Endothelial cell of umbilical vein (primary cell): ENCODE data around the gene LRRC71. TPM values are rescaled to one million over a fixed set of nuclear protein-coding genes. Genes with fewer than 3 reads are reported as not detected.

Experiments used
- BruUV-seq: library from RNA; stranded (reverse); fragments of 400-500 nt; replicated peaks from 2 replicates; lab custom pipeline; 2021; lab: Mats Ljungman, UMichigan
- CTCF ChIA-PET: fragments of 300-600, 350-600 bp; sonication (Branson Sonifier 250); formaldehyde crosslinking; loops from one replicate; lab custom pipeline; 2021; ENCODE audit warnings: antibody characterized with exemption, inconsistent platforms; lab: Charles Lee
- POLR2A ChIA-PET: fragments of 300-600, 350-600 bp; sonication (Branson Sonifier 250); formaldehyde crosslinking; loops from one replicate; lab custom pipeline; 2021; ENCODE audit warnings: antibody characterized with exemption, inconsistent platforms; lab: Charles Lee
- DNase-seq: peaks from one replicate; pipeline ENCODE4 v3.0.0-alpha.2; 2011; ENCODE audit warnings: low read depth, low spot score
- FAIRE-seq: peaks from 2 replicates; lab custom pipeline; 2011; peaks lifted over from hg19 to GRCh38; lab: Jason Lieb, UNC
- H2AFZ ChIP-seq: 2 replicates; pipeline ENCODE4 v1.6.0; 2012; ENCODE audit warnings: low read depth, low read length, control low read depth, inconsistent platforms
- H3K27ac ChIP-seq: 2 replicates; pipeline ENCODE4 v1.5.1; 2011; ENCODE audit warnings: low read depth, mild to moderate bottlenecking, control low read depth, low read length, moderate library complexity; ENCODE audit not compliant: insufficient read depth
- H3K27me3 ChIP-seq, 2 experiments: 2 replicates each; pipeline versions ENCODE4 v1.6.0 to v1.6.1; 2011; ENCODE audit warnings: low read length in 2 of 2, mixed read lengths in 1 of 2; ENCODE audit not compliant: control insufficient read depth in 2 of 2, insufficient read depth in 2 of 2
- H3K36me3 ChIP-seq, 2 experiments: 2 replicates in 1 of 2; 3 replicates in 1 of 2; pipeline ENCODE4 v1.5.1; 2011; ENCODE audit warnings: low read length in 2 of 2, mild to moderate bottlenecking in 1 of 2, moderate library complexity in 1 of 2; ENCODE audit not compliant: control insufficient read depth in 2 of 2, insufficient read depth in 2 of 2; ENCODE audit errors: extremely low read depth in 1 of 2
- H3K4me1 ChIP-seq: 3 replicates; pipeline ENCODE4 v1.5.1; 2011; ENCODE audit warnings: mild to moderate bottlenecking, low read length; ENCODE audit not compliant: control insufficient read depth, insufficient read depth; ENCODE audit errors: extremely low read depth
- H3K4me2 ChIP-seq: 2 replicates; pipeline ENCODE4 v1.6.1; 2011; ENCODE audit warnings: low read length, control low read depth, mixed read lengths; ENCODE audit not compliant: insufficient read depth
- H3K4me3 ChIP-seq, 3 experiments: fragments of 200-600 bp in 1 of 3; sonication (generic), shearing (Covaris generic) in 1 of 3; replicated peaks in 1 of 3; 2 replicates each; pipeline ENCODE4 v1.5.1; 2011 to 2016; ENCODE audit warnings: control low read depth in 3 of 3, low read length in 3 of 3, mild to moderate bottlenecking in 2 of 3, inconsistent platforms in 1 of 3, low read depth in 1 of 3, moderate library complexity in 1 of 3; ENCODE audit not compliant: insufficient read depth in 1 of 3
- H3K79me2 ChIP-seq: 2 replicates; pipeline ENCODE4 v1.6.0; 2012; ENCODE audit warnings: low read length, inconsistent platforms; ENCODE audit not compliant: control insufficient read depth, insufficient read depth
- H3K9ac ChIP-seq: replicated peaks from 2 replicates; pipeline ENCODE3; 2011; ENCODE audit warnings: low read length, control low read depth; ENCODE audit not compliant: insufficient read depth; ENCODE audit errors: extremely low read depth
- H3K9me1 ChIP-seq: replicated peaks from 3 replicates; pipeline ENCODE4 v1.6.0; 2011; ENCODE audit warnings: mild to moderate bottlenecking, low read length; ENCODE audit not compliant: control insufficient read depth, insufficient read depth; ENCODE audit errors: extremely low read depth
- H3K9me3 ChIP-seq: replicated peaks from 2 replicates; pipeline ENCODE4 v1.5.1; 2012; ENCODE audit warnings: low read length, inconsistent platforms; ENCODE audit not compliant: control insufficient read depth, insufficient read depth
- H4K20me1 ChIP-seq: replicated peaks from 2 replicates; pipeline ENCODE3; 2011; ENCODE audit warnings: mild to moderate bottlenecking, low read length; ENCODE audit not compliant: control insufficient read depth, insufficient read depth; ENCODE audit errors: extremely low read depth
- CTCF ChIP-seq, 2 donors: IDR thresholded peaks; 1 replicate in 1 of 2; 2 replicates in 1 of 2; pipeline ENCODE4 v1.5.1; 2011; ENCODE audit warnings: low read length in 2 of 2, mild to moderate bottlenecking in 2 of 2, moderate library complexity in 2 of 2, control low read depth in 1 of 2, inconsistent platforms in 1 of 2, low read depth in 1 of 2; ENCODE audit not compliant: insufficient read depth in 1 of 2; ENCODE audit errors: extremely low read depth in 1 of 2
- EZH2 ChIP-seq: IDR thresholded peaks from 2 replicates; pipeline ENCODE4 v1.6.1; 2012; ENCODE audit warnings: borderline replicate concordance, low read depth, mild to moderate bottlenecking, moderate library complexity, low read length, inconsistent platforms; ENCODE audit not compliant: severe bottlenecking
- FOS ChIP-seq: IDR thresholded peaks from 2 replicates; pipeline ENCODE4 v1.6.1; 2011; ENCODE audit warnings: mild to moderate bottlenecking, low read length, moderate library complexity, borderline replicate concordance; ENCODE audit not compliant: insufficient read depth
- GATA2 ChIP-seq: IDR thresholded peaks from 2 replicates; pipeline ENCODE4 v1.7.0; 2011; ENCODE audit warnings: low read depth, mild to moderate bottlenecking, moderate library complexity, mixed read lengths, low read length; ENCODE audit not compliant: insufficient read length, insufficient read depth
- JUN ChIP-seq: IDR thresholded peaks from 2 replicates; pipeline ENCODE4 v1.6.1; 2011; ENCODE audit warnings: borderline replicate concordance, low read depth; ENCODE audit not compliant: insufficient read length, insufficient read depth
- MAX ChIP-seq: IDR thresholded peaks from 2 replicates; pipeline ENCODE4 v1.6.1; 2011; ENCODE audit not compliant: insufficient read depth, insufficient read length
- MYC ChIP-seq: IDR thresholded peaks from one replicate; pipeline ENCODE4 v1.6.1; 2011; ENCODE audit warnings: mild to moderate bottlenecking, low read depth, low read length
- POLR2A ChIP-seq: IDR thresholded peaks from 2 replicates; pipeline ENCODE4 v1.6.1; 2012; ENCODE audit warnings: low read depth, mild to moderate bottlenecking, control low read depth, low read length
- POLR2AphosphoS5 ChIP-seq: IDR thresholded peaks from 2 replicates; pipeline ENCODE4 v1.6.1; 2012; ENCODE audit warnings: low read depth, mild to moderate bottlenecking, control low read depth, low read length, moderate library complexity; ENCODE audit not compliant: insufficient read depth
- dilution Hi-C: fragments of 300-500 bp; cut with MboI; formaldehyde crosslinking; loops from one replicate; pipeline ENCODE4 v1.15.0; 2019; ENCODE audit warnings: low sequenced_read_pairs; ENCODE audit not compliant: extremely low pct_ligation_motif_present
- intact Hi-C: fragments of 100-400 bp; cut with micrococcal nuclease; formaldehyde crosslinking; loops from one replicate; pipeline ENCODE4 v1.10.0; 2022
- polyA plus RNA-seq, 4 experiments: library from polyadenylated mRNA; depleted of rRNA in 3 of 4; stranded (reverse) in 3 of 4; unstranded in 1 of 4; fragments of >200 nt; gene quantifications; 2 replicates each; pipeline versions ENCODE4 v1.2.1 to v1.2.3, GENCODE V29; 2011 to 2012; ENCODE audit warnings: missing spikeins in 1 of 4
- total RNA-seq: library from RNA; stranded (reverse); gene quantifications from 2 replicates; pipeline ENCODE4 v1.2.3, GENCODE V29; 2021

LRRC71 gene
- total and polyA plus RNA-seq, 2 donors (not counting 3 experiments of a cell fraction or from before 2014, with no cell fraction given), result 0.35 to 0.66 TPM

- dilution Hi-C loops (no loop called here), intact Hi-C loops (no loop called here)
- CTCF ChIA-PET, result interaction anchor here (0.5 to 2.0 kb wide), 6 partner anchors 12 to 1884 kb away, joined by 3 to 4 read pairs (median 3); partner anchors contain the start of gene NTRK1
- Histone ChIP-seq H3K4me2 (no peak overlapping the region), H3K4me1 (no peaks in the 10 kb centered on the region), H4K20me1 (no peaks in the 10 kb centered on the region), H3K9me3 (no peaks in the 10 kb centered on the region), H3K27me3 (no peaks in the 10 kb centered on the region), H3K79me2 (no peaks in the 10 kb centered on the region), H3K4me3 (no peak overlapping the region), H3K9me1 (no peaks in the 10 kb centered on the region), H3K9ac (no peak overlapping the region), H3K27ac (no peak overlapping the region), H2AFZ (no peak overlapping the region), H3K36me3 (peaks cover 5 to 32% of the 10 kb centered on the region in 2 experiments)
- no TSS peak for BruUV-seq
- FAIRE-seq, result no peak
- DNase-seq, result no peak
- no peak for TF ChIP-seq POLR2AphosphoS5
- no peak for TF ChIP-seq FOS
- TF ChIP-seq CTCF (IDR thresholded peaks at IDR 0.05; ENCODE audit: extremely low read depth in 1 of 2, insufficient read depth in 1 of 2, low read depth in 1 of 2, low read length in 2 of 2), result no peak
- no peak for TF ChIP-seq MYC
- no peak for TF ChIP-seq JUN
- TF ChIP-seq MAX, result no peak
- TF ChIP-seq GATA2, result no peak
- TF ChIP-seq EZH2, result no peak
- TF ChIP-seq POLR2A, result no peak
- POLR2A ChIA-PET, result no interaction called here
Measured at GRCh38 chr1:156936721-156937220, 16.3 kb downstream of the LRRC71 start.
